Neural cell (in vitro differentiated cells): ENCODE results near the gene CRABP2. TPM values are rescaled to one million over a fixed set of nuclear protein-coding genes. Genes with fewer than 3 reads are reported as not detected.

ENCODE experiments used
- H2AFZ ChIP-seq: fragments of 200-600, 300-800 bp; sonication (generic), shearing (Covaris generic); 2 replicates; pipeline ENCODE4 v1.6.0; 2014; ENCODE audit warnings: low read depth, mild to moderate bottlenecking, antibody characterized with exemption, low read length, moderate library complexity
- H3F3A ChIP-seq: fragments of 200-600 bp; shearing (Covaris generic); 2 replicates; pipeline ENCODE4 v1.6.1; 2016; ENCODE audit warnings: mild to moderate bottlenecking, moderate library complexity, mixed read lengths, antibody characterized with exemption, low read length; ENCODE audit not compliant: insufficient read depth, poor library complexity, severe bottlenecking
- H3K27ac ChIP-seq: fragments of 200-600, 300-800 bp; sonication (generic), shearing (Covaris generic); 2 replicates; pipeline ENCODE4 v1.5.1; 2014; ENCODE audit warnings: mild to moderate bottlenecking, low read length, moderate library complexity
- H3K27me3 ChIP-seq: fragments of 300-800, 200-600 bp; sonication (generic), shearing (Covaris generic); 2 replicates; pipeline ENCODE4 v1.6.0; 2014; ENCODE audit warnings: mild to moderate bottlenecking, low read depth, low read length, moderate library complexity; ENCODE audit not compliant: insufficient read depth
- H3K36me3 ChIP-seq: fragments of 300-800, 200-600 bp; sonication (generic), shearing (Covaris generic); 2 replicates; pipeline ENCODE4 v1.5.1; 2014; ENCODE audit warnings: mild to moderate bottlenecking, antibody characterized with exemption, low read length, moderate library complexity; ENCODE audit not compliant: insufficient read depth
- H3K4me2 ChIP-seq: fragments of 300-800, 200-600 bp; sonication (generic), shearing (Covaris generic); 2 replicates; pipeline ENCODE4 v1.6.0; 2014; ENCODE audit warnings: mild to moderate bottlenecking, low read length
- H3K4me3 ChIP-seq: fragments of 300-800, 200-600 bp; sonication (generic), shearing (Covaris generic); 2 replicates; pipeline ENCODE4 v1.5.1; 2014; ENCODE audit warnings: mild to moderate bottlenecking, low read length, moderate library complexity
- H3K79me2 ChIP-seq: fragments of 200-600 bp; shearing (Covaris generic); replicated peaks from 2 replicates; pipeline ENCODE4 v1.6.0; 2014; ENCODE audit warnings: mild to moderate bottlenecking, low read length, moderate library complexity; ENCODE audit not compliant: insufficient read depth
- H3K9ac ChIP-seq: fragments of 300-800, 200-600 bp; sonication (generic), shearing (Covaris generic); 2 replicates; pipeline ENCODE4 v1.6.1; 2016; ENCODE audit warnings: mild to moderate bottlenecking, low read length, mixed read lengths
- H3K9me2 ChIP-seq: fragments of 200-600 bp; shearing (Covaris generic); 2 replicates; pipeline ENCODE4 v1.6.1; 2016; ENCODE audit warnings: mild to moderate bottlenecking, low read length, mixed read lengths; ENCODE audit not compliant: insufficient read depth
- H3K9me3 ChIP-seq: fragments of 200-600, 300-800 bp; sonication (generic), shearing (Covaris generic); 2 replicates; pipeline ENCODE4 v1.6.1; 2016; ENCODE audit warnings: mild to moderate bottlenecking, mixed run types, low read length, moderate library complexity, mixed read lengths
- H4K20me1 ChIP-seq: fragments of 200-600 bp; shearing (Covaris generic); 2 replicates; pipeline ENCODE4 v1.6.1; 2016; ENCODE audit warnings: mild to moderate bottlenecking, mixed run types; ENCODE audit not compliant: insufficient read depth
- CTCF ChIP-seq: fragments of 450-650 bp; IDR thresholded peaks from 2 replicates; pipeline ENCODE4 v1.5.1; 2014; ENCODE audit warnings: antibody characterized with exemption, mild to moderate bottlenecking, moderate library complexity; ENCODE audit not compliant: poor library complexity, severe bottlenecking
- EP300 ChIP-seq: fragments of 450-650 bp; conservative IDR thresholded peaks from 2 replicates; pipeline ENCODE4 v1.6.1; 2014; ENCODE audit warnings: antibody characterized with exemption, mild to moderate bottlenecking, moderate library complexity; ENCODE audit not compliant: poor library complexity, severe bottlenecking
- EZH2 ChIP-seq: fragments of 200-600, 300-800 bp; shearing (Covaris generic), sonication (generic); IDR thresholded peaks from 2 replicates; pipeline ENCODE4 v1.6.1; 2014; ENCODE audit warnings: antibody characterized with exemption, low read length, borderline replicate concordance, mild to moderate bottlenecking; ENCODE audit not compliant: insufficient read depth, poor library complexity, severe bottlenecking
- MXI1 ChIP-seq: fragments of 450-650 bp; conservative IDR thresholded peaks from 2 replicates; pipeline ENCODE4 v1.6.1; 2014; ENCODE audit warnings: antibody characterized with exemption, mild to moderate bottlenecking; ENCODE audit not compliant: poor library complexity, severe bottlenecking
- POLR2AphosphoS5 ChIP-seq: IDR thresholded peaks from 2 replicates; pipeline ENCODE4 v1.6.1; 2012
- RAD21 ChIP-seq: fragments of 450-650 bp; conservative IDR thresholded peaks from 2 replicates; pipeline ENCODE4 v1.6.1; 2014; ENCODE audit warnings: antibody characterized with exemption, mild to moderate bottlenecking, moderate library complexity
- REST ChIP-seq: IDR thresholded peaks from 2 replicates; pipeline ENCODE4 v1.6.1; 2012; ENCODE audit warnings: borderline replicate concordance
- SMC3 ChIP-seq: fragments of 450-650 bp; conservative IDR thresholded peaks from 2 replicates; pipeline ENCODE4 v1.6.1; 2014; ENCODE audit warnings: antibody characterized with exemption, mild to moderate bottlenecking, moderate library complexity; ENCODE audit not compliant: poor library complexity
- TAF1 ChIP-seq: IDR thresholded peaks from 2 replicates; pipeline ENCODE4 v1.6.1; 2012; ENCODE audit warnings: low read depth
- polyA plus RNA-seq: library from polyadenylated mRNA; depleted of rRNA; stranded (reverse); fragments of >200 nt; gene quantifications from 2 replicates; pipeline ENCODE4 v1.2.3, GENCODE V29; 2014

CRABP2 gene
- polyA plus RNA-seq, 1 donor from 2014 or later: 7.7 TPM

DNA sequence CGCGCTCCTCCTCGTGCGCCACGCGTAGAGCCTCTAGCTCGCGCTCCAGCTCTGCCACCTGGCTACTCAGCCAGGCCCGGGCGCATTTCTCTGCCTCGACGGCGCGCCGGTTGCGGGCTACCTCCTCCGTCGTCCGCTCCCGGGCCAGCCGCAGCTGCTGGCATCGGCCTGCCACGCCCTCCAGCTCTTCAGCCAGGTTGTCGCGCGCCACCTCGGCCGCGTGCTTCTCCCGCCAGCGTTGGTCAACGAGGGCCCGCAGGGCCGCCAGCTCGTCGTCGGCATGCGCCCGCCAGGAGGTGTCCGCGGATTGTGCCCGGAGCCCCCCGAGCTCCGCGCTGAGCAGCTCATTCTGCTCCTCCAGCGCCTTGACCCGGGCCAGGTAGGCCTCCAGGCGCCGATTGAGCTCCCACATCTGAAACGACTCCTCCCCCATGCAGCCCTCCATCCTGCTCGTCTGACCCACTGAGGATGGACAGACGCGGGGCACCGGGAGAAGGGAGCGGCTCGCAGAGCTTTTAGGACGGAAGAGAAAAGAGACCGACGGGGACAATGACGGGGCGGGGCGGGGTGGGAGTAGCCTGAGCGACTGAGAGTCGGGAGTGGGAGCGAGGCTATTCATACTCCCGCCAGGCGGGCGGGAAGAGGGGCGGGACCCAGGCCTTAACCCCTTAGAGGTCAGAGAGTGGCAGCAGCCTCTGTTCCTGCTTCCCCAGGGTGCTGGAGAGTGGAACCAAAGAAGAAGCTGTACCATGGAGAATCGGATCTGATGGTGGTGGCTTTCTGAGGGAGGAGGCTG, 28.4 kb downstream of the CRABP2 start, which contains the start of gene NES:
TSS of gene NES (minus strand) at position 588 of the 796 bp plus-strand sequence. CDS start at position 445, 143 bp downstream.
- Histone ChIP-seq H3K79me2 (peaks cover 47% of the 10 kb centered on the region), H3F3A (no peaks in the 10 kb centered on the region), H3K27me3 (peaks cover 4% of the 10 kb centered on the region), H3K27ac (peak within 1 kb of the TSS; percentile 20), H3K9me2 (no peaks in the 10 kb centered on the region), H4K20me1 (no peaks in the 10 kb centered on the region), H2AFZ (no peak within 1 kb of the TSS), H3K36me3 (no peaks in the 10 kb centered on the region), H3K4me2 (no peak within 1 kb of the TSS), H3K4me3 (peak within 1 kb of the TSS; percentile 64), H3K9me3 (no peaks in the 10 kb centered on the region), H3K9ac (peak within 1 kb of the TSS; percentile 61)
- no peak for TF ChIP-seq RAD21
- TF ChIP-seq CTCF: no peak
- no peak for TF ChIP-seq SMC3
- no peak for TF ChIP-seq EZH2
- no peak for TF ChIP-seq EP300
- no peak for TF ChIP-seq MXI1
- peak; percentile 17 for TF ChIP-seq POLR2AphosphoS5
- TF ChIP-seq TAF1: no peak
- peak; percentile 37 for TF ChIP-seq REST

GRCh38 chr1:156676114-156676819, 29.1 kb downstream of the CRABP2 start:
- peak overlapping the region; percentile 64 for H3K4me3 ChIP-seq
- peak overlapping the region; percentile 61 for H3K9ac ChIP-seq
- peaks cover 4% of the 10 kb centered on the region for H3K27me3 ChIP-seq
- no peaks in the 10 kb centered on the region for H3K36me3 ChIP-seq
- peak; percentile 29 for TF ChIP-seq MXI1
- no peak for TF ChIP-seq SMC3
- TF ChIP-seq EZH2: no peak
- TF ChIP-seq TAF1: no peak
- no peak for TF ChIP-seq EP300
- no peaks in the 10 kb centered on the region for H3K9me2 ChIP-seq
- H2AFZ ChIP-seq: no peak overlapping the region
- H4K20me1 ChIP-seq: no peaks in the 10 kb centered on the region
- H3K79me2 ChIP-seq: peaks cover 47% of the 10 kb centered on the region
- H3F3A ChIP-seq: no peaks in the 10 kb centered on the region
- no peaks in the 10 kb centered on the region for H3K9me3 ChIP-seq
- H3K4me2 ChIP-seq: no peak overlapping the region
- H3K27ac ChIP-seq: no peak overlapping the region
